GM12878 (cell line): Measurements from ENCODE around the gene PKHD1. TPM values are rescaled to one million over a fixed set of nuclear protein-coding genes. Genes with fewer than 3 reads are reported as not detected.

Experiments used
- ATAC-seq: fragments of 200-7000 bp; cut with Tn5 transposase; 3 replicates; pipeline ENCODE4 v1.9.1; 2020; ENCODE audit warnings: mild to moderate bottlenecking, moderate library complexity
- BruUV-seq: library from RNA; stranded (reverse); fragments of 400-500 nt; replicated peaks from 2 replicates; lab custom pipeline; 2021; lab: Mats Ljungman, UMichigan
- CTCF ChIA-PET: fragments of 300-600 bp; sonication (Branson Sonifier 250); formaldehyde crosslinking; extraction: SDS; loops from one replicate; lab custom pipeline; 2021; ENCODE audit warnings: inconsistent platforms; lab: Yijun Ruan, JAX
- POLR2A ChIA-PET: fragments of 350-600 bp; formaldehyde crosslinking; extraction: SDS; loops from one replicate; lab custom pipeline; 2021; ENCODE audit warnings: inconsistent platforms; lab: Charles Lee
- RAD21 ChIA-PET: fragments of 300-600 bp; sonication (Branson Sonifier 250); formaldehyde crosslinking; loops from one replicate; lab custom pipeline; 2023; ENCODE audit warnings: antibody characterized with exemption; ENCODE audit not compliant: unreplicated experiment; lab: Charles Lee
- SMC1A ChIA-PET: fragments of 300-600 bp; sonication (Branson Sonifier 250); formaldehyde crosslinking; loops from one replicate; lab custom pipeline; 2023; ENCODE audit not compliant: unreplicated experiment, uncharacterized antibody; lab: Charles Lee
- DNase-seq: peaks from one replicate; pipeline ENCODE4 v3.0.0-alpha.2; 2011; ENCODE audit warnings: low read depth, low spot score
- FAIRE-seq: peaks from 3 replicates; lab custom pipeline; 2011; peaks lifted over from hg19 to GRCh38; lab: Jason Lieb, UNC
- H2AFZ ChIP-seq: 2 replicates; pipeline ENCODE4 v1.6.0; 2011; ENCODE audit warnings: low read depth, low read length, control low read depth; ENCODE audit not compliant: control insufficient read depth
- H3K27ac ChIP-seq: 2 replicates; pipeline ENCODE4 v1.5.1; 2011; ENCODE audit warnings: control low read depth; ENCODE audit not compliant: control insufficient read depth, insufficient read depth
- H3K27me3 ChIP-seq, 2 experiments: replicated peaks in 1 of 2; 2 replicates each; pipeline versions ENCODE4 v1.6.0 to v1.6.1; 2011; ENCODE audit warnings: low read length in 1 of 2; ENCODE audit not compliant: control insufficient read depth in 2 of 2, insufficient read depth in 2 of 2
- H3K36me3 ChIP-seq, 2 experiments: 2 replicates each; pipeline ENCODE4 v1.5.1; 2011; ENCODE audit warnings: low read length in 1 of 2; ENCODE audit not compliant: control insufficient read depth in 2 of 2, insufficient read depth in 2 of 2
- H3K4me1 ChIP-seq: 2 replicates; pipeline ENCODE4 v1.6.1; 2011; ENCODE audit warnings: mild to moderate bottlenecking, low read length, moderate library complexity, mixed read lengths; ENCODE audit not compliant: control insufficient read depth, insufficient read depth
- H3K4me2 ChIP-seq: 2 replicates; pipeline ENCODE4 v1.6.0; 2011; ENCODE audit warnings: control low read depth; ENCODE audit not compliant: control insufficient read depth, insufficient read depth
- H3K4me3 ChIP-seq: fragments of 200-600 bp; sonication (generic); 2 replicates; pipeline ENCODE4 v1.5.1; 2016
- H3K79me2 ChIP-seq: 2 replicates; pipeline ENCODE4 v1.6.0; 2011; ENCODE audit warnings: low read length; ENCODE audit not compliant: control insufficient read depth, insufficient read depth
- H3K9ac ChIP-seq: 2 replicates; pipeline ENCODE4 v1.8.0; 2011; ENCODE audit warnings: low read length, control low read depth, mixed read lengths; ENCODE audit not compliant: control insufficient read depth, insufficient read depth
- H3K9me3 ChIP-seq: replicated peaks from 3 replicates; pipeline ENCODE4 v1.5.1; 2011; ENCODE audit warnings: mild to moderate bottlenecking, low read length; ENCODE audit not compliant: control insufficient read depth, insufficient read depth
- H4K20me1 ChIP-seq: 2 replicates; pipeline ENCODE4 v1.6.0; 2011; ENCODE audit not compliant: control insufficient read depth, insufficient read depth
- CREM ChIP-seq: IDR thresholded peaks from 2 replicates; pipeline ENCODE4 v1.6.1; 2014; ENCODE audit warnings: antibody characterized with exemption, low read depth
- HDGF ChIP-seq: fragments of 450-650 bp; IDR thresholded peaks from 2 replicates; pipeline ENCODE4 v1.6.1; 2016; ENCODE audit warnings: antibody characterized with exemption
- HSF1 ChIP-seq: fragments of 150-350 bp; IDR thresholded peaks from 2 replicates; pipeline ENCODE4 v1.6.1; 2014; ENCODE audit warnings: mild to moderate bottlenecking, low read depth, low read length
- KAT2A ChIP-seq: conservative IDR thresholded peaks from 2 replicates; pipeline ENCODE4 v1.6.1; 2011; ENCODE audit warnings: low read depth, low read length; ENCODE audit not compliant: control insufficient read depth
- PAX5 ChIP-seq: IDR thresholded peaks from 2 replicates; pipeline ENCODE4 v1.6.1; 2011; ENCODE audit warnings: low read depth, low read length, borderline replicate concordance
- SKIL ChIP-seq: fragments of 450-650 bp; IDR thresholded peaks from 2 replicates; pipeline ENCODE4 v1.6.1; 2017; ENCODE audit warnings: mild to moderate bottlenecking, low read depth, inconsistent platforms; ENCODE audit not compliant: poor library complexity, severe bottlenecking
- SMC3 ChIP-seq: IDR thresholded peaks from 2 replicates; pipeline ENCODE4 v1.6.1; 2011; ENCODE audit warnings: low read length, improper control_type of control experiment, borderline replicate concordance
- SRF ChIP-seq, 2 experiments: IDR thresholded peaks; 2 replicates each; pipeline ENCODE4 v1.6.1; 2011; ENCODE audit warnings: low read depth in 2 of 2, low read length in 2 of 2, mild to moderate bottlenecking in 1 of 2, moderate library complexity in 1 of 2
- STAT1 ChIP-seq: fragments of 450-650 bp; conservative IDR thresholded peaks from 2 replicates; pipeline ENCODE4 v1.6.1; 2014; ENCODE audit warnings: antibody characterized with exemption, mild to moderate bottlenecking
- TAF1 ChIP-seq: IDR thresholded peaks from 2 replicates; pipeline ENCODE4 v1.6.1; 2011; ENCODE audit warnings: mild to moderate bottlenecking, low read depth, low read length, borderline replicate concordance
- TARDBP ChIP-seq: IDR thresholded peaks from 2 replicates; pipeline ENCODE4 v1.6.1; 2016; ENCODE audit warnings: borderline replicate concordance
- ZBTB33 ChIP-seq: fragments of 450-650 bp; IDR thresholded peaks from 2 replicates; pipeline ENCODE4 v1.6.1; 2017; ENCODE audit warnings: mild to moderate bottlenecking
- WGBS: methylation state at CpG from one replicate; pipeline ENCODE4 v1.1.6; 2016; ENCODE audit warnings: low lambda C conversion rate; ENCODE audit not compliant: insufficient replicate concordance, insufficient coverage; ENCODE audit errors: missing lambda C conversion rate; 5-methylcytosine and 5-hydroxymethylcytosine counted together
- in situ Hi-C: fragments of 300-500 bp; cut with MboI; formaldehyde crosslinking; loops from 9 replicates; pipeline ENCODE4 v1.14.3; 2018; ENCODE audit warnings: mixed read lengths
- intact Hi-C: fragments of 100-400 bp; cut with micrococcal nuclease; formaldehyde crosslinking; loops from one replicate; pipeline ENCODE4 v1.14.2; 2022; ENCODE audit not compliant: unreplicated experiment
- polyA plus RNA-seq, 11 experiments: library from polyadenylated mRNA; depleted of rRNA in 4 of 11; unstranded in 6 of 11; stranded (reverse) in 5 of 11; fragments of >200 nt; fragmentation: Nextera tagmentation in 4 of 11; fragmentation: Illumina TruSeq in 1 of 11; extraction: Ambion mirVana in 4 of 11; extraction: Trizol in 1 of 11; gene quantifications; 1 replicate in 1 of 11; 2 replicates in 10 of 11; pipeline versions ENCODE4 v1.2.1 to v1.2.3, GENCODE V29; 2011 to 2016; ENCODE audit warnings: inconsistent platforms in 2 of 11, missing spikeins in 2 of 11, low read depth in 1 of 11
- total RNA-seq, 4 experiments: library from RNA; depleted of rRNA in 3 of 4; stranded (reverse); fragments of >200 nt in 3 of 4; fragmentation: Illumina TruSeq in 1 of 4; extraction: Trizol in 1 of 4; gene quantifications; 2 replicates each; pipeline versions ENCODE4 v1.2.1 to v1.2.3, GENCODE V29; 2013 to 2021

PKHD1 gene
- total and polyA plus RNA-seq, 10 of the 15 experiments (the other 5 are each of a cell fraction or from before 2014, with no cell fraction given): under 0.01 to 0.90 (median 0.02) TPM; not detected in 1

- ChIA-PET CTCF (interaction anchor here (1.4 kb wide), 1 partner anchor 22 kb away, joined by 3 read pairs; no protein-coding TSS in a partner anchor), SMC1A (interaction anchor here (1.4 kb wide), 1 partner anchor 9 kb away, joined by 4 read pairs; no protein-coding TSS in a partner anchor), RAD21 (no interaction called here), POLR2A (no interaction called here)
- H3K9me3 ChIP-seq: no peaks in the 10 kb centered on the region
- ATAC-seq (no peak), DNase-seq (no peak), FAIRE-seq (no peak)
- no peak overlapping the region for H3K4me2 ChIP-seq
- H2AFZ ChIP-seq: no peak overlapping the region
- no TSS peak for BruUV-seq
- H3K79me2 ChIP-seq: no peaks in the 10 kb centered on the region
- TF ChIP-seq SRF (IDR thresholded peaks at IDR 0.05; ENCODE audit: low read depth in 2 of 2, low read length in 2 of 2) (no peak), HDGF (no peak), PAX5 (no peak), ZBTB33 (no peak), TAF1 (no peak), SKIL (no peak), KAT2A (no peak), CREM (no peak), SMC3 (no peak), TARDBP (no peak), HSF1 (no peak), STAT1 (no peak)
- H3K4me1 ChIP-seq: no peaks in the 10 kb centered on the region
- 22% methylated on average over 2 of the region's 2 CpGs for WGBS
- H3K9ac ChIP-seq: no peak overlapping the region
- peaks cover 2 to 5% of the 10 kb centered on the region in 2 experiments; a peak in 2 of 4 replicates for H3K27me3 ChIP-seq
- in situ Hi-C loops (no loop called here), intact Hi-C loops (loop anchor here (5.0 kb wide), 1 partner anchor 50 kb away; no protein-coding TSS in a partner anchor)
- no peaks in the 10 kb centered on the region for H4K20me1 ChIP-seq
- no peak overlapping the region for H3K27ac ChIP-seq
- no peaks in the 10 kb centered on the region for H3K36me3 ChIP-seq
- H3K4me3 ChIP-seq: no peak overlapping the region
These were observed 44.9 kb upstream of the PKHD1 start for GRCh38 chr6:52132292-52132691.
